ENCODE measurements around the gene PRPSAP2.
"Not testable (repeated sequence)": the region's sequence is repeated elsewhere in the genome, so short reads cannot be mapped to it uniquely, and the experiment has no call there.

Gene PRPSAP2

GRCh38 chr17:18947866-18948265 is 89.9 kb downstream of the PRPSAP2 start:
- FAIRE-seq: no peak

GRCh38 chr17:18948476-18949006 is 90.6 kb downstream of the PRPSAP2 start:
- no peak for FAIRE-seq

GRCh38 chr17:18949566-18949965 is 91.6 kb downstream of the PRPSAP2 start:
- no peak for FAIRE-seq

GRCh38 chr17:18950346-18950745 is 92.4 kb downstream of the PRPSAP2 start:
- FAIRE-seq: no peak

GRCh38 chr17:18950944-18951905 is 93.3 kb downstream of the PRPSAP2 start:
- FAIRE-seq: no peak

GRCh38 chr17:18951941-18952842 is 94.3 kb downstream of the PRPSAP2 start, which contains the start of gene SLC5A10:
Gene SLC5A10, plus strand, starts transcription at chr17:18952165. Its CDS starts 41 bp downstream, at chr17:18952206.
- no peak for FAIRE-seq

GRCh38 chr17:18953231-18953728 is 95.3 kb downstream of the PRPSAP2 start:
- no peak for FAIRE-seq

GRCh38 chr17:18954321-18954720 is 96.4 kb downstream of the PRPSAP2 start:
- no peak for FAIRE-seq

- FAIRE-seq: no peak
Measured at GRCh38 chr17:18955009-18955408, 97.1 kb downstream of the PRPSAP2 start.

GRCh38 chr17:18956021-18956420 is 98.1 kb downstream of the PRPSAP2 start:
- not testable (repeated sequence) for FAIRE-seq

- FAIRE-seq: no peak
Measured at GRCh38 chr17:18956581-18956980, 98.7 kb downstream of the PRPSAP2 start.

GRCh38 chr17:18957831-18958230 is 99.9 kb downstream of the PRPSAP2 start:
- no peak for FAIRE-seq

GRCh38 chr17:18958611-18959010 is 100.7 kb downstream of the PRPSAP2 start:
- FAIRE-seq: no peak

- no peak for FAIRE-seq
Measured at GRCh38 chr17:18959071-18959844, 101.3 kb downstream of the PRPSAP2 start.

- FAIRE-seq: no peak
Measured at GRCh38 chr17:18959845-18960240, 101.9 kb downstream of the PRPSAP2 start.

- no peak for FAIRE-seq
Measured at GRCh38 chr17:18960241-18960665, 102.3 kb downstream of the PRPSAP2 start.

GRCh38 chr17:18960803-18961511 is 103.0 kb downstream of the PRPSAP2 start:
- FAIRE-seq: no peak

GRCh38 chr17:18961634-18962493 is 103.9 kb downstream of the PRPSAP2 start:
- FAIRE-seq: no peak

- no peak for FAIRE-seq
Measured at GRCh38 chr17:18962494-18962815, 104.5 kb downstream of the PRPSAP2 start.
